ENCODE results near the gene ZNF148.

The ZNF148 gene

GRCh38 chr3:125231895-125232294, 143.2 kb downstream of the ZNF148 start:
- Histone ChIP-seq H3K9me3 (ENCODE audit: control insufficient read depth, insufficient read depth, low read length) (no peaks in the 10 kb centered on the region), H3K79me2 (ENCODE audit: control insufficient read depth, low read length) (no peaks in the 10 kb centered on the region), H3K9me2 (replicated peaks; ENCODE audit: control insufficient read depth, low read length) (no peaks in the 10 kb centered on the region), H3K36me3 (ENCODE audit: control insufficient read depth, low read length) (peaks cover 26% of the 10 kb centered on the region), H4K20me1 (ENCODE audit: control insufficient read depth, insufficient read depth, low read depth, low read length) (no peaks in the 10 kb centered on the region), H3K4me1 (ENCODE audit: control insufficient read depth, low read length) (no peaks in the 10 kb centered on the region), H3K4me2 (ENCODE audit: low read length) (no peak overlapping the region), H3F3A (ENCODE audit: control insufficient read depth, insufficient read depth) (no peaks in the 10 kb centered on the region), H3K27ac (ENCODE audit: low read depth, low read length) (no peak overlapping the region), H3K27me3 (ENCODE audit: control insufficient read depth, low read length) (no peaks in the 10 kb centered on the region), H3K4me3 (ENCODE audit: low read length) (no peak overlapping the region)
- no peak for TF ChIP-seq CTCF (IDR thresholded peaks at IDR 0.05; ENCODE audit: low read depth, low read length, poor library complexity, severe bottlenecking)
- no peak for TF ChIP-seq EZH2phosphoT487 (IDR thresholded peaks at IDR 0.05; ENCODE audit: borderline replicate concordance, low read length)

DNA sequence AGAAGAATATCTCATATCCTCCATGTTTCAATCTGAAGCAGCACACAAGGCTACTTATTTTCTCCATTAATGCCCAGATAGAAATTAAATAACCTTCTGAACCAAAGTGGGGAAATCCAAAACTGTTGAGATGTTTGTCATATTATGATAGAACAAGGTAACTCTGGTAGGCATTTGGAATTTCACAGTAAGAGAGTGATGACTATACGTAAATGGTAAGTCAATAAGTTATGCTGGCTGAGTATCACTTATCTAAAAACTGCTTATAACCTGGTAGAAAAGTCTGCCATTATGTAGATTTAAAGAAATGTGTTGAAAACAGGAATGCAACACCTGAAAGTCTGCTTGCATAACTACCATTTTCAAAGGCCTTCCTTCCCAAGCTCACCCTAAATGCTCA, 145.4 kb downstream of the ZNF148 start:
- Histone ChIP-seq H3K27me3 (ENCODE audit: control insufficient read depth, low read length) (no peaks in the 10 kb centered on the region), H3K4me1 (ENCODE audit: control insufficient read depth, low read length) (no peaks in the 10 kb centered on the region), H3F3A (ENCODE audit: control insufficient read depth, insufficient read depth) (no peaks in the 10 kb centered on the region), H3K9me3 (ENCODE audit: control insufficient read depth, insufficient read depth, low read length) (no peaks in the 10 kb centered on the region), H3K79me2 (ENCODE audit: control insufficient read depth, low read length) (no peaks in the 10 kb centered on the region), H3K4me2 (ENCODE audit: low read length) (no peak overlapping the region), H3K9me2 (replicated peaks; ENCODE audit: control insufficient read depth, low read length) (no peaks in the 10 kb centered on the region), H4K20me1 (ENCODE audit: control insufficient read depth, insufficient read depth, low read depth, low read length) (no peaks in the 10 kb centered on the region), H3K4me3 (ENCODE audit: low read length) (no peak overlapping the region), H3K27ac (ENCODE audit: low read depth, low read length) (no peak overlapping the region), H3K36me3 (ENCODE audit: control insufficient read depth, low read length) (peaks cover 23% of the 10 kb centered on the region)
- TF ChIP-seq EZH2phosphoT487 (IDR thresholded peaks at IDR 0.05; ENCODE audit: borderline replicate concordance, low read length) (no peak), CTCF (IDR thresholded peaks at IDR 0.05; ENCODE audit: low read depth, low read length, poor library complexity, severe bottlenecking) (no peak)

DNA sequence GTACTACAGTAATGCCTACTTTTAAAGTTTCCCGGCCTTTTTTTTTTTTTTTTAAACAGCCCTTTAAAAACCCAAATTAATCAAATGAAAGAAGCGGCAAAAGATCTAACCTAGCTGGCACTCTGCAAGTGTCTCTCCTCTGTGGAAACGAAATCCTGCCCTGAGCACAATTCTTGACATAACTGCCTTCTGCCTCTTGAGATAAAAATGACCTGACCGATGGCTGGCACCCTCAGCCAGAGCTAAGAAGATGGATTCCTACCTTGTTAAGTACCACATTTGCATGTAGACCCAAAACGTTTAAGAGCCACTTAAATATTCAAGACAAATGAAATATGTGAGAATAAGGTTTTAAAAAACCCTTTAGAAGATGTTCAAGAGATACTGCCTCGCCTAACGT, 146.0 kb downstream of the ZNF148 start:
- no peaks in the 10 kb centered on the region for H3K9me3 ChIP-seq (ENCODE audit: control insufficient read depth, insufficient read depth, low read length)
- no peak overlapping the region for H3K4me2 ChIP-seq (ENCODE audit: low read length)
- no peaks in the 10 kb centered on the region for H4K20me1 ChIP-seq (ENCODE audit: control insufficient read depth, insufficient read depth, low read depth, low read length)
- no peaks in the 10 kb centered on the region for H3K4me1 ChIP-seq (ENCODE audit: control insufficient read depth, low read length)
- no peaks in the 10 kb centered on the region for H3K9me2 ChIP-seq (replicated peaks; ENCODE audit: control insufficient read depth, low read length)
- no peaks in the 10 kb centered on the region for H3K79me2 ChIP-seq (ENCODE audit: control insufficient read depth, low read length)
- no peak overlapping the region for H3K4me3 ChIP-seq (ENCODE audit: low read length)
- peaks cover 22% of the 10 kb centered on the region for H3K36me3 ChIP-seq (ENCODE audit: control insufficient read depth, low read length)
- no peak overlapping the region for H3K27ac ChIP-seq (ENCODE audit: low read depth, low read length)
- H3F3A ChIP-seq (ENCODE audit: control insufficient read depth, insufficient read depth): no peaks in the 10 kb centered on the region
- H3K27me3 ChIP-seq (ENCODE audit: control insufficient read depth, low read length): no peaks in the 10 kb centered on the region
- TF ChIP-seq EZH2phosphoT487 (IDR thresholded peaks at IDR 0.05; ENCODE audit: borderline replicate concordance, low read length) (no peak), CTCF (IDR thresholded peaks at IDR 0.05; ENCODE audit: low read depth, low read length, poor library complexity, severe bottlenecking) (no peak)

DNA sequence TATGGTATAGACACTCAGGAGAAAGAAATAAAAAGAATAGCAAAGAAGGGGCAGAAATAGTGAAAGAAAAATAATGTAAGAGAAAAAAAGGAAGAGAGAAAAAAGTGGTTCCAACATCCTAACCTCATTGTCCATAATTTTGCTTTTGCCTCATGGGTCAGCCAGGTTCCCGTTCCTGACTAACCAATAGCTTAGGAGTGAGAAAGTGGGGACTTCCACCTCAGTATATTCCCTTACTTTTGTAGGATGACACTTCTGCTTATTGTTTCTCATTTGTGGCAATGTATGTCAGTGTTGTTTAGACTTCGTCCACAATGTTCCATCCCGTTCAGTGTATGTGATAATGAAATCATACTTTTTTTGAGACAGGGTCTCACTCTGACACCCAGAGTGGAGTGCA, 153.3 kb downstream of the ZNF148 start:
- Histone ChIP-seq H3K4me1 (ENCODE audit: control insufficient read depth, low read length) (no peaks in the 10 kb centered on the region), H3K27me3 (ENCODE audit: control insufficient read depth, low read length) (no peaks in the 10 kb centered on the region), H3K9me3 (ENCODE audit: control insufficient read depth, insufficient read depth, low read length) (no peaks in the 10 kb centered on the region), H3K79me2 (ENCODE audit: control insufficient read depth, low read length) (no peaks in the 10 kb centered on the region), H3K4me2 (ENCODE audit: low read length) (no peak overlapping the region), H3K4me3 (ENCODE audit: low read length) (no peak overlapping the region), H3K27ac (ENCODE audit: low read depth, low read length) (no peak overlapping the region), H4K20me1 (ENCODE audit: control insufficient read depth, insufficient read depth, low read depth, low read length) (no peaks in the 10 kb centered on the region), H3K9me2 (replicated peaks; ENCODE audit: control insufficient read depth, low read length) (no peaks in the 10 kb centered on the region), H3F3A (ENCODE audit: control insufficient read depth, insufficient read depth) (no peaks in the 10 kb centered on the region), H3K36me3 (ENCODE audit: control insufficient read depth, low read length) (no peaks in the 10 kb centered on the region)
- TF ChIP-seq CTCF (IDR thresholded peaks at IDR 0.05; ENCODE audit: low read depth, low read length, poor library complexity, severe bottlenecking): no peak
- TF ChIP-seq EZH2phosphoT487 (IDR thresholded peaks at IDR 0.05; ENCODE audit: borderline replicate concordance, low read length): no peak

Data from DOHH2 (cell line).